H1 (cell line): ENCODE results near the gene TBC1D20. TPM values are rescaled to one million over a fixed set of nuclear protein-coding genes. Genes with fewer than 3 reads are reported as not detected.

Source experiments
- ATF2 ChIP-seq: IDR thresholded peaks from 2 replicates; pipeline ENCODE4 v1.6.1; 2012; ENCODE audit warnings: low read length, inconsistent platforms
- SIRT6 ChIP-seq: IDR thresholded peaks from one replicate; pipeline ENCODE4 v1.7.1; 2012; ENCODE audit warnings: low read length, inconsistent platforms
- TAF1 ChIP-seq: IDR thresholded peaks from 2 replicates; pipeline ENCODE4 v1.6.1; 2011; ENCODE audit warnings: mild to moderate bottlenecking, low read depth, low read length
- polyA plus RNA-seq, 7 experiments: library from polyadenylated mRNA; depleted of rRNA in 3 of 7; stranded (reverse) in 5 of 7; unstranded in 2 of 7; fragments of >200 nt in 5 of 7; fragments of 200-250 nt in 2 of 7; gene quantifications; 1 replicate in 5 of 7; 2 replicates in 1 of 7; 4 replicates in 1 of 7; pipeline versions ENCODE4 v1.2.1 to v1.2.3, GENCODE V29; 2011 to 2013; ENCODE audit warnings: missing spikeins in 2 of 7, mixed read lengths in 2 of 7
- total RNA-seq: library from RNA; stranded (reverse); fragmentation: NEBNext Ultra II Directional; extraction: Animal tissue kit (Norgen Biotek cat#: 25700); gene quantifications from 2 replicates; pipeline ENCODE4 v1.2.1, GENCODE V29; 2021

TBC1D20 gene
- total and polyA plus RNA-seq, 2 of the 8 experiments (the other 6 are each of a cell fraction or from before 2014, with no cell fraction given) = 14.5 to 17.1 TPM

- TF ChIP-seq ATF2 (no peak), SIRT6 (no peak), TAF1 (no peak)
Observed at GRCh38 chr20:445514-446336, 16.6 kb downstream of the TBC1D20 start (continued).
